SK-N-SH treated with all-trans-retinoic acid at 6 μM for 48 hours (cell line): Measurements from ENCODE around the gene EHBP1.

Experiments used
- ARNTL ChIP-seq: fragments of 450-650 bp; formaldehyde crosslinking; IDR thresholded peaks from 2 replicates; pipeline ENCODE4 v1.5.0; 2020; ENCODE audit warnings: low read depth, mild to moderate bottlenecking, moderate library complexity, borderline replicate concordance
- BACH2 ChIP-seq: fragments of 250-450 bp; sonication (Bioruptor Pico); IDR thresholded peaks from 2 replicates; pipeline ENCODE4 v1.9.0; 2021; ENCODE audit warnings: mild to moderate bottlenecking, borderline replicate concordance
- CREB5 ChIP-seq: fragments of 250-450 bp; sonication (Bioruptor Pico); IDR thresholded peaks from 2 replicates; pipeline ENCODE4 v1.5.1; 2020; ENCODE audit warnings: low read depth, mild to moderate bottlenecking, moderate library complexity
- GLIS3 ChIP-seq: fragments of 250-450 bp; sonication (Bioruptor Pico); IDR thresholded peaks from 2 replicates; pipeline ENCODE4 v1.5.0; 2020; ENCODE audit warnings: mild to moderate bottlenecking, moderate library complexity
- ISL1 ChIP-seq: fragments of 250-450 bp; sonication (Bioruptor Pico); IDR thresholded peaks from 2 replicates; pipeline ENCODE4 v2.1.2; 2022; ENCODE audit warnings: mild to moderate bottlenecking, moderate library complexity
- TCF4 ChIP-seq: fragments of 250-450 bp; sonication (Bioruptor Pico); IDR thresholded peaks from 2 replicates; pipeline ENCODE4 v1.8.0; 2021; ENCODE audit warnings: mild to moderate bottlenecking, moderate library complexity, borderline replicate concordance
- ZC3H10 ChIP-seq: fragments of 250-450 bp; sonication (Bioruptor Pico); IDR thresholded peaks from 2 replicates; pipeline ENCODE4 v1.5.1; 2021; ENCODE audit warnings: mild to moderate bottlenecking, moderate library complexity
- ZFP3 ChIP-seq: fragments of 250-450 bp; sonication (Bioruptor Pico); IDR thresholded peaks from 2 replicates; pipeline ENCODE4 v1.5.0; 2020; ENCODE audit warnings: mild to moderate bottlenecking, moderate library complexity
- ZFP30 ChIP-seq: fragments of 450-650 bp; formaldehyde crosslinking; IDR thresholded peaks from 2 replicates; pipeline ENCODE4 v1.5.0; 2022; ENCODE audit warnings: mild to moderate bottlenecking, moderate library complexity
- ZNF8 ChIP-seq: fragments of 450-650 bp; formaldehyde crosslinking; IDR thresholded peaks from 2 replicates; pipeline ENCODE4 v1.5.0; 2020; ENCODE audit warnings: mild to moderate bottlenecking, moderate library complexity
- TF ChIP-seq, protein P1 (sequence below): fragments of 250-450 bp; sonication (Bioruptor Pico); IDR thresholded peaks from 2 replicates; pipeline ENCODE4 v1.8.0; 2020; ENCODE audit warnings: mild to moderate bottlenecking, moderate library complexity, borderline replicate concordance

- TF ChIP-seq ZC3H10 (no peak), ARNTL (CRISPR knock-in tag) (no peak), ISL1 (CRISPR knock-in tag) (no peak), ZFP3 (CRISPR knock-in tag) (no peak), BACH2 (CRISPR knock-in tag) (no peak), ZNF8 (CRISPR knock-in tag) (no peak), GLIS3 (CRISPR knock-in tag) (no peak), ZFP30 (CRISPR knock-in tag) (no peak), TCF4 (CRISPR knock-in tag) (no peak), CREB5 (no peak)
- TF ChIP-seq, protein P1, sequence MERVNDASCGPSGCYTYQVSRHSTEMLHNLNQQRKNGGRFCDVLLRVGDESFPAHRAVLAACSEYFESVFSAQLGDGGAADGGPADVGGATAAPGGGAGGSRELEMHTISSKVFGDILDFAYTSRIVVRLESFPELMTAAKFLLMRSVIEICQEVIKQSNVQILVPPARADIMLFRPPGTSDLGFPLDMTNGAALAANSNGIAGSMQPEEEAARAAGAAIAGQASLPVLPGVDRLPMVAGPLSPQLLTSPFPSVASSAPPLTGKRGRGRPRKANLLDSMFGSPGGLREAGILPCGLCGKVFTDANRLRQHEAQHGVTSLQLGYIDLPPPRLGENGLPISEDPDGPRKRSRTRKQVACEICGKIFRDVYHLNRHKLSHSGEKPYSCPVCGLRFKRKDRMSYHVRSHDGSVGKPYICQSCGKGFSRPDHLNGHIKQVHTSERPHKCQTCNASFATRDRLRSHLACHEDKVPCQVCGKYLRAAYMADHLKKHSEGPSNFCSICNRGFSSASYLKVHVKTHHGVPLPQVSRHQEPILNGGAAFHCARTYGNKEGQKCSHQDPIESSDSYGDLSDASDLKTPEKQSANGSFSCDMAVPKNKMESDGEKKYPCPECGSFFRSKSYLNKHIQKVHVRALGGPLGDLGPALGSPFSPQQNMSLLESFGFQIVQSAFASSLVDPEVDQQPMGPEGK = no peak
Observed at GRCh38 chr2:63081404-63081803, 375.9 kb downstream of the EHBP1 start.
